H1 (cell line): ENCODE data around the gene TEX38. TPM values are rescaled to one million over a fixed set of nuclear protein-coding genes. Genes with fewer than 3 reads are reported as not detected.

Source experiments
- CTCF ChIA-PET: fragments of 300-600 bp; sonication (Branson Sonifier 250); formaldehyde crosslinking; loops from one replicate; lab custom pipeline; 2021; ENCODE audit not compliant: partially characterized antibody; lab: Charles Lee
- POLR2A ChIA-PET: fragments of 300-600 bp; sonication (Branson Sonifier 250); formaldehyde crosslinking; loops from one replicate; lab custom pipeline; 2021; ENCODE audit warnings: inconsistent platforms; ENCODE audit not compliant: partially characterized antibody; lab: Charles Lee
- DNase-seq, 2 experiments: peaks; one replicate each; pipeline versions ENCODE4 v3.0.0 to v3.0.0-alpha.2; 2010 to 2022; ENCODE audit warnings: low spot score in 2 of 2, low read depth in 1 of 2, mixed read lengths in 1 of 2
- FAIRE-seq: peaks from 2 replicates; lab custom pipeline; 2011; peaks lifted over from hg19 to GRCh38; lab: Jason Lieb, UNC
- H2AFZ ChIP-seq: 2 replicates; pipeline ENCODE4 v1.8.1; 2012; ENCODE audit warnings: low read length, inconsistent platforms
- H2AK5ac ChIP-seq: 2 replicates; pipeline ENCODE4 v1.6.1; 2013; ENCODE audit warnings: low read depth, low read length
- H2BK120ac ChIP-seq: replicated peaks from 2 replicates; pipeline ENCODE3; 2013; ENCODE audit warnings: low read depth, low read length, inconsistent platforms
- H2BK12ac ChIP-seq: 2 replicates; pipeline ENCODE4 v1.6.1; 2013; ENCODE audit warnings: low read depth, low read length
- H2BK15ac ChIP-seq: 2 replicates; pipeline ENCODE4 v1.6.1; 2013; ENCODE audit warnings: low read length
- H2BK20ac ChIP-seq: 2 replicates; pipeline ENCODE4 v1.6.1; 2013; ENCODE audit warnings: low read length
- H2BK5ac ChIP-seq: 2 replicates; pipeline ENCODE4 v1.6.1; 2013; ENCODE audit warnings: low read depth, low read length
- H3K14ac ChIP-seq: 2 replicates; pipeline ENCODE4 v1.6.1; 2013; ENCODE audit warnings: inconsistent platforms; ENCODE audit not compliant: insufficient read length
- H3K18ac ChIP-seq: 2 replicates; pipeline ENCODE4 v1.6.1; 2013; ENCODE audit warnings: low read length; ENCODE audit errors: extremely low read depth
- H3K23ac ChIP-seq: 2 replicates; pipeline ENCODE4 v1.6.1; 2013; ENCODE audit warnings: inconsistent platforms; ENCODE audit not compliant: insufficient read length
- H3K23me2 ChIP-seq: 2 replicates; pipeline ENCODE4 v1.6.1; 2013; ENCODE audit warnings: low read depth, low read length
- H3K27ac ChIP-seq: 2 replicates; pipeline ENCODE4 v1.6.1; 2011; ENCODE audit warnings: low read depth, low read length, inconsistent platforms
- H3K27me3 ChIP-seq, 4 experiments: replicated peaks in 1 of 4; 1 replicate in 1 of 4; 2 replicates in 3 of 4; pipeline versions ENCODE4 v1.6.1 to v1.8.1; 2011 to 2013; ENCODE audit warnings: low read length in 3 of 4, mild to moderate bottlenecking in 3 of 4, inconsistent platforms in 2 of 4, mixed read lengths in 2 of 4, moderate library complexity in 1 of 4; ENCODE audit not compliant: control insufficient read depth in 3 of 4, insufficient read depth in 3 of 4; ENCODE audit errors: extremely low read depth in 1 of 4
- H3K36me3 ChIP-seq, 4 experiments: 2 replicates each; pipeline versions ENCODE4 v1.6.1 to v1.8.1; 2011 to 2013; ENCODE audit warnings: mild to moderate bottlenecking in 4 of 4, low read length in 3 of 4, moderate library complexity in 2 of 4, control low read depth in 1 of 4, inconsistent platforms in 1 of 4; ENCODE audit not compliant: insufficient read depth in 4 of 4, control insufficient read depth in 2 of 4
- H3K4ac ChIP-seq: replicated peaks from 2 replicates; pipeline ENCODE3; 2013; ENCODE audit warnings: low read length, low read depth, mixed read lengths, inconsistent platforms; ENCODE audit not compliant: insufficient read length
- H3K4me1 ChIP-seq, 4 experiments: replicated peaks in 1 of 4; 1 replicate in 1 of 4; 2 replicates in 3 of 4; pipeline versions ENCODE4 v1.6.1 to v1.8.1; 2011 to 2013; ENCODE audit warnings: low read length in 3 of 4, inconsistent platforms in 2 of 4, mixed read lengths in 1 of 4; ENCODE audit not compliant: insufficient read depth in 4 of 4, control insufficient read depth in 3 of 4
- H3K4me2 ChIP-seq, 2 experiments: 2 replicates each; pipeline versions ENCODE4 v1.6.1 to v1.8.1; 2011 to 2013; ENCODE audit warnings: low read depth in 2 of 2, low read length in 2 of 2, control low read depth in 1 of 2, inconsistent platforms in 1 of 2, mild to moderate bottlenecking in 1 of 2; ENCODE audit not compliant: insufficient read depth in 1 of 2
- H3K4me3 ChIP-seq, 4 experiments: fragments of 200-600, 300-600 bp in 1 of 4; sonication (generic), shearing (Covaris generic), sonication (Bioruptor Twin) in 1 of 4; 2 replicates each; pipeline versions ENCODE4 v1.5.1 to v1.8.1; 2011 to 2016; ENCODE audit warnings: low read length in 4 of 4, low read depth in 3 of 4, control low read depth in 2 of 4, inconsistent platforms in 2 of 4, mild to moderate bottlenecking in 2 of 4, mixed read lengths in 1 of 4, moderate library complexity in 1 of 4; ENCODE audit not compliant: insufficient read depth in 2 of 4; ENCODE audit errors: extremely low read depth in 1 of 4
- H3K56ac ChIP-seq: replicated peaks from 2 replicates; pipeline ENCODE3; 2013; ENCODE audit warnings: low read depth, mild to moderate bottlenecking, mixed read lengths, low read length, inconsistent platforms; ENCODE audit not compliant: insufficient read length
- H3K79me1 ChIP-seq: 2 replicates; pipeline ENCODE4 v1.6.1; 2013; ENCODE audit warnings: low read depth, low read length, control low read depth
- H3K79me2 ChIP-seq, 2 experiments: 2 replicates each; pipeline versions ENCODE4 v1.6.1 to v1.8.1; 2012 to 2013; ENCODE audit warnings: low read length in 2 of 2, mild to moderate bottlenecking in 2 of 2, inconsistent platforms in 1 of 2; ENCODE audit not compliant: insufficient read depth in 2 of 2, control insufficient read depth in 1 of 2
- H3K9ac ChIP-seq, 4 experiments: replicated peaks in 1 of 4; 1 replicate in 1 of 4; 2 replicates in 3 of 4; pipeline versions ENCODE4 v1.6.1 to v1.8.1; 2011 to 2013; ENCODE audit warnings: low read depth in 3 of 4, low read length in 3 of 4, control low read depth in 2 of 4, mild to moderate bottlenecking in 2 of 4, moderate library complexity in 2 of 4, inconsistent platforms in 1 of 4; ENCODE audit errors: extremely low read depth in 1 of 4
- H3K9me3 ChIP-seq, 2 experiments: 2 replicates each; pipeline versions ENCODE4 v1.6.1 to v1.8.1; 2012 to 2013; ENCODE audit warnings: mild to moderate bottlenecking in 2 of 2, moderate library complexity in 2 of 2, control low read depth in 1 of 2, inconsistent platforms in 1 of 2, low read depth in 1 of 2, low read length in 1 of 2, mixed read lengths in 1 of 2; ENCODE audit not compliant: insufficient read depth in 2 of 2
- H4K20me1 ChIP-seq, 2 experiments: replicated peaks in 1 of 2; 2 replicates each; pipeline versions ENCODE3 to v1.8.1; 2011 to 2013; ENCODE audit warnings: inconsistent platforms in 2 of 2, low read length in 2 of 2, mild to moderate bottlenecking in 1 of 2; ENCODE audit not compliant: insufficient read depth in 2 of 2, control insufficient read depth in 1 of 2
- H4K5ac ChIP-seq: 2 replicates; pipeline ENCODE4 v1.6.1; 2013; ENCODE audit warnings: low read length, low read depth, mixed read lengths, inconsistent platforms; ENCODE audit not compliant: insufficient read length
- H4K8ac ChIP-seq: 2 replicates; pipeline ENCODE4 v1.8.0; 2013; ENCODE audit warnings: mild to moderate bottlenecking, moderate library complexity, low read length, inconsistent platforms; ENCODE audit not compliant: insufficient read depth; ENCODE audit errors: extremely low read depth
- H4K91ac ChIP-seq: replicated peaks from 2 replicates; pipeline ENCODE3; 2013; ENCODE audit warnings: low read length, mixed read lengths, inconsistent platforms; ENCODE audit not compliant: insufficient read length
- CHD2 ChIP-seq: IDR thresholded peaks from 2 replicates; pipeline ENCODE4 v1.6.1; 2012; ENCODE audit warnings: low read length, improper control_type of control experiment
- CTBP2 ChIP-seq: IDR thresholded peaks from 2 replicates; pipeline ENCODE4 v1.7.0; 2011; ENCODE audit warnings: borderline replicate concordance, mild to moderate bottlenecking, moderate library complexity, mixed read lengths, low read length; ENCODE audit not compliant: insufficient read depth, insufficient read length
- KDM1A ChIP-seq: fragments of 200-600, 300-600 bp; sonication (generic); IDR thresholded peaks from 2 replicates; pipeline ENCODE4 v1.7.1; 2016; ENCODE audit warnings: mild to moderate bottlenecking, low read length, borderline replicate concordance
- MAFK ChIP-seq: IDR thresholded peaks from 2 replicates; pipeline ENCODE4 v1.6.1; 2012; ENCODE audit warnings: low read depth, mild to moderate bottlenecking, improper control_type of control experiment, low read length
- POU5F1 ChIP-seq: IDR thresholded peaks from 2 replicates; pipeline ENCODE4 v1.6.1; 2011; ENCODE audit warnings: low read depth, mild to moderate bottlenecking, low read length, moderate library complexity
- RAD21 ChIP-seq, 2 experiments: IDR thresholded peaks in 1 of 2; conservative IDR thresholded peaks in 1 of 2; 2 replicates each; pipeline ENCODE4 v1.6.1; 2011; ENCODE audit warnings: low read depth in 2 of 2, low read length in 2 of 2, improper control_type of control experiment in 1 of 2, inconsistent platforms in 1 of 2, mild to moderate bottlenecking in 1 of 2, moderate library complexity in 1 of 2
- RBBP5 ChIP-seq: IDR thresholded peaks from 2 replicates; pipeline ENCODE4 v1.7.1; 2012; ENCODE audit warnings: low read depth, mild to moderate bottlenecking, inconsistent platforms, low read length, moderate library complexity, borderline replicate concordance
- SIN3A ChIP-seq, 2 experiments: IDR thresholded peaks in 1 of 2; conservative IDR thresholded peaks in 1 of 2; 2 replicates each; pipeline ENCODE4 v1.6.1; 2011 to 2012; ENCODE audit warnings: low read length in 2 of 2, improper control_type of control experiment in 1 of 2, low read depth in 1 of 2, mild to moderate bottlenecking in 1 of 2
- SP2 ChIP-seq: IDR thresholded peaks from 2 replicates; pipeline ENCODE4 v1.6.1; 2012; ENCODE audit warnings: mild to moderate bottlenecking, low read length, inconsistent platforms
- SRF ChIP-seq: IDR thresholded peaks from 2 replicates; pipeline ENCODE4 v1.6.1; 2011; ENCODE audit warnings: mild to moderate bottlenecking, low read depth, low read length, moderate library complexity
- TAF7 ChIP-seq: optimal IDR thresholded peaks from 2 replicates; pipeline ENCODE3; 2011; ENCODE audit warnings: low read depth, mild to moderate bottlenecking, inconsistent platforms, low read length, moderate library complexity, borderline replicate concordance
- YY1 ChIP-seq: IDR thresholded peaks from 2 replicates; pipeline ENCODE4 v1.6.1; 2011; ENCODE audit warnings: low read depth, mild to moderate bottlenecking, low read length
- WGBS, 2 experiments: shearing (Covaris generic) in 1 of 2; methylation state at CpG; one replicate each; pipeline versions ENCODE4 v1.1.6 to v1.1.7; 2013 to 2015; ENCODE audit warnings: low lambda C conversion rate in 2 of 2, mixed read lengths in 2 of 2, inconsistent platforms in 1 of 2, low coverage in 1 of 2, missing lambda C conversion rate in 1 of 2; ENCODE audit not compliant: insufficient replicate concordance in 2 of 2, insufficient coverage in 1 of 2, insufficient read length in 1 of 2; ENCODE audit errors: extremely low coverage in 1 of 2, missing lambda C conversion rate in 1 of 2; 5-methylcytosine and 5-hydroxymethylcytosine counted together
- polyA plus RNA-seq, 7 experiments: library from polyadenylated mRNA; depleted of rRNA in 3 of 7; stranded (reverse) in 5 of 7; unstranded in 2 of 7; fragments of >200 nt in 5 of 7; fragments of 200-250 nt in 2 of 7; gene quantifications; 1 replicate in 5 of 7; 2 replicates in 1 of 7; 4 replicates in 1 of 7; pipeline versions ENCODE4 v1.2.1 to v1.2.3, GENCODE V29; 2011 to 2013; ENCODE audit warnings: missing spikeins in 2 of 7, mixed read lengths in 2 of 7
- total RNA-seq: library from RNA; stranded (reverse); fragmentation: NEBNext Ultra II Directional; extraction: Animal tissue kit (Norgen Biotek cat#: 25700); gene quantifications from 2 replicates; pipeline ENCODE4 v1.2.1, GENCODE V29; 2021
- TF ChIP-seq, protein P1 (sequence below): IDR thresholded peaks from 2 replicates; pipeline ENCODE4 v1.6.1; 2011; ENCODE audit warnings: low read length, improper control_type of control experiment

TEX38 gene
- total and polyA plus RNA-seq, 2 of the 8 experiments (the other 6 are each of a cell fraction or from before 2014, with no cell fraction given): 0.33 TPM; not detected in 1

DNA sequence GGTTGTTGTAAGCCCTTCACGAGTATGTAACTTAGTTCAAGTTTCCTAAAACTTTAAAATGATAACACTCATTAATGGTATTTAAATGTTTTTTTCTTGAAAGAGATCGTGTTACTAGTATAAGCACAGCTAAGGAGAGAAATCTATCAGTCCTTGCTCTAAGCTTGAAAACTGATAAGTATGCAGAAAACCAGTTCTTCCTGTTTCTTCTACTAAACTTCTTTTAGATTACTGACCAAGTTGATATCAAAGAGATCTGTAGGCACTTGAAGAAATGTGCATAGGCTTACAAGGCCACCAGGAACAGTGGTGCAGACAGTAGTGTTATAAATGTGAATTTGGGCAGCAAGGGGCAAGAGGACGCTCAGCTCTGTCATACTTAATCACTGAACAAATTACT is 43.3 kb downstream of the TEX38 start:
- Histone ChIP-seq H2BK12ac (no peak overlapping the region), H3K14ac (no peak overlapping the region), H3K9me3 (no peaks in the 10 kb centered on the region), H2AFZ (no peak overlapping the region), H3K4ac (no peak overlapping the region), H4K8ac (no peak overlapping the region), H3K4me2 (no peak overlapping the region), H3K4me3 (no peak overlapping the region), H3K36me3 (peaks cover 0 to 31% (median 21%) of the 10 kb centered on the region in 4 experiments; a peak in 6 of 8 replicates), H2BK15ac (no peak overlapping the region), H3K79me2 (peaks cover 4 to 25% of the 10 kb centered on the region in 2 experiments; a peak in 3 of 4 replicates), H3K79me1 (peaks cover 10% of the 10 kb centered on the region), H4K5ac (no peak overlapping the region), H3K18ac (no peak overlapping the region), H2BK5ac (no peak overlapping the region), H3K56ac (no peak overlapping the region), H3K9ac (no peak overlapping the region), H3K23me2 (peaks cover 4% of the 10 kb centered on the region), H2AK5ac (no peak overlapping the region), H4K91ac (no peak overlapping the region), H4K20me1 (peaks cover 8 to 10% of the 10 kb centered on the region in 2 experiments), H3K27ac (no peak overlapping the region), H3K23ac (no peak overlapping the region), H3K4me1 (peaks cover 5 to 21% (median 10%) of the 10 kb centered on the region in 4 experiments), H2BK20ac (no peak overlapping the region), H3K27me3 (no peaks in the 10 kb centered on the region), H2BK120ac (no peak overlapping the region)
- CTCF ChIA-PET: interaction anchor here (0.6 to 1.2 kb wide), 2 partner anchors 10 to 389 kb away, joined by 3 to 4 read pairs; no protein-coding TSS in a partner anchor
- FAIRE-seq (no peak), DNase-seq (no peak)
- POLR2A ChIA-PET: no interaction called here
- 79% methylated on average over 3 of the region's 3 CpGs; no CpG with 5 or more reads in 1 of the 2 experiments for WGBS, 2 experiments
- TF ChIP-seq RAD21 (IDR thresholded peaks at IDR 0.05 in 1 of 2, conservative IDR thresholded peaks at IDR 0.05 in 1 of 2; ENCODE audit: low read depth in 2 of 2, low read length in 2 of 2) (no peak), MAFK (no peak), CHD2 (no peak), YY1 (no peak), SP2 (no peak), POU5F1 (no peak), SRF (no peak), TAF7 (no peak), SIN3A (conservative IDR thresholded peaks at IDR 0.05 in 1 of 2, IDR thresholded peaks at IDR 0.05 in 1 of 2; ENCODE audit: low read depth in 1 of 2, low read length in 2 of 2) (no peak), RBBP5 (no peak), KDM1A (no peak), CTBP2 (no peak)
- TF ChIP-seq, protein P1, sequence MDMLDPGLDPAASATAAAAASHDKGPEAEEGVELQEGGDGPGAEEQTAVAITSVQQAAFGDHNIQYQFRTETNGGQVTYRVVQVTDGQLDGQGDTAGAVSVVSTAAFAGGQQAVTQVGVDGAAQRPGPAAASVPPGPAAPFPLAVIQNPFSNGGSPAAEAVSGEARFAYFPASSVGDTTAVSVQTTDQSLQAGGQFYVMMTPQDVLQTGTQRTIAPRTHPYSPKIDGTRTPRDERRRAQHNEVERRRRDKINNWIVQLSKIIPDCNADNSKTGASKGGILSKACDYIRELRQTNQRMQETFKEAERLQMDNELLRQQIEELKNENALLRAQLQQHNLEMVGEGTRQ: no peak
